IMR-90 (cell line): ENCODE measurements around the gene EPB41L4A. TPM values are rescaled to one million over a fixed set of nuclear protein-coding genes. Genes with fewer than 3 reads are reported as not detected.

Experiments used
- ATAC-seq: fragments of 200-7000 bp; cut with Tn5 transposase; 2 replicates; pipeline ENCODE4 v1.9.1; 2020; ENCODE audit warnings: low read depth, mild to moderate bottlenecking, moderate library complexity
- BruUV-seq: library from RNA; stranded (reverse); fragments of 400-500 nt; replicated peaks from 2 replicates; lab custom pipeline; 2021; lab: Mats Ljungman, UMichigan
- CTCF ChIA-PET: fragments of 300-600 bp; formaldehyde crosslinking; extraction: SDS; loops from one replicate; lab custom pipeline; 2021; ENCODE audit warnings: antibody characterized with exemption; lab: Yijun Ruan, JAX
- POLR2A ChIA-PET: fragments of 300-600 bp; sonication (Branson Sonifier 250); formaldehyde crosslinking; loops from one replicate; lab custom pipeline; 2022; ENCODE audit warnings: antibody characterized with exemption; ENCODE audit not compliant: unreplicated experiment; lab: Charles Lee
- DNase-seq: peaks from one replicate; pipeline ENCODE4 v3.0.0; 2013
- H2AFZ ChIP-seq: replicated peaks from 2 replicates; pipeline ENCODE3; 2013; ENCODE audit warnings: low read length, mild to moderate bottlenecking; ENCODE audit not compliant: poor library complexity
- H2AK5ac ChIP-seq: 2 replicates; pipeline ENCODE4 v1.6.1; 2013; ENCODE audit warnings: low read depth, low read length, inconsistent platforms
- H2AK9ac ChIP-seq: replicated peaks from 2 replicates; pipeline ENCODE3; 2013; ENCODE audit warnings: mild to moderate bottlenecking, low read depth, low read length, moderate library complexity; ENCODE audit not compliant: poor library complexity
- H2BK120ac ChIP-seq: 2 replicates; pipeline ENCODE4 v1.6.1; 2013; ENCODE audit warnings: low read depth, low read length, inconsistent platforms
- H2BK15ac ChIP-seq: 3 replicates; pipeline ENCODE4 v1.6.1; 2013; ENCODE audit warnings: low read depth, low read length, inconsistent platforms
- H2BK20ac ChIP-seq: 2 replicates; pipeline ENCODE4 v1.6.1; 2013; ENCODE audit warnings: low read depth, mild to moderate bottlenecking, inconsistent platforms, low read length, moderate library complexity
- H2BK5ac ChIP-seq: 2 replicates; pipeline ENCODE4 v1.6.1; 2013; ENCODE audit warnings: mild to moderate bottlenecking, low read depth, low read length, inconsistent platforms; ENCODE audit not compliant: poor library complexity, severe bottlenecking
- H3K14ac ChIP-seq: replicated peaks from 2 replicates; pipeline ENCODE4 v1.6.1; 2013; ENCODE audit warnings: low read depth, low read length, inconsistent platforms
- H3K18ac ChIP-seq: 2 replicates; pipeline ENCODE4 v1.6.1; 2013; ENCODE audit warnings: low read depth, low read length, control low read depth
- H3K23ac ChIP-seq: 2 replicates; pipeline ENCODE4 v1.6.1; 2013; ENCODE audit warnings: low read depth, low read length, inconsistent platforms
- H3K27ac ChIP-seq: 2 replicates; pipeline ENCODE4 v1.5.1; 2013; ENCODE audit warnings: mild to moderate bottlenecking, control low read depth, low read length; ENCODE audit not compliant: insufficient read depth
- H3K27me3 ChIP-seq: 2 replicates; pipeline ENCODE4 v1.6.1; 2013; ENCODE audit warnings: low read length; ENCODE audit not compliant: control insufficient read depth, insufficient read depth
- H3K36me3 ChIP-seq: 2 replicates; pipeline ENCODE4 v1.6.1; 2013; ENCODE audit warnings: low read length, mixed read lengths; ENCODE audit not compliant: control insufficient read depth, insufficient read depth
- H3K4ac ChIP-seq: 2 replicates; pipeline ENCODE4 v1.6.1; 2013; ENCODE audit warnings: low read depth, low read length, inconsistent platforms
- H3K4me1 ChIP-seq: 2 replicates; pipeline ENCODE4 v1.6.1; 2013; ENCODE audit warnings: low read length, mixed read lengths; ENCODE audit not compliant: control insufficient read depth, insufficient read depth
- H3K4me2 ChIP-seq: 2 replicates; pipeline ENCODE4 v1.6.1; 2013; ENCODE audit warnings: low read depth, mild to moderate bottlenecking, control low read depth, low read length, moderate library complexity
- H3K4me3 ChIP-seq: 2 replicates; pipeline ENCODE4 v1.5.1; 2013; ENCODE audit warnings: low read depth, mild to moderate bottlenecking, control low read depth, low read length, moderate library complexity; ENCODE audit not compliant: insufficient read depth
- H3K56ac ChIP-seq: 2 replicates; pipeline ENCODE4 v1.6.1; 2013; ENCODE audit warnings: low read length, inconsistent platforms; ENCODE audit not compliant: insufficient read depth; ENCODE audit errors: extremely low read depth
- H3K79me1 ChIP-seq, 2 experiments: 2 replicates each; pipeline ENCODE4 v1.6.1; 2013; ENCODE audit warnings: low read length in 2 of 2, inconsistent platforms in 1 of 2, low read depth in 1 of 2
- H3K9ac ChIP-seq: 2 replicates; pipeline ENCODE4 v1.6.1; 2013; ENCODE audit warnings: low read depth, low read length, control low read depth
- H3K9me1 ChIP-seq: 2 replicates; pipeline ENCODE4 v1.6.1; 2013; ENCODE audit warnings: low read length, inconsistent platforms; ENCODE audit not compliant: insufficient read depth
- H3K9me3 ChIP-seq: 2 replicates; pipeline ENCODE4 v1.6.1; 2013; ENCODE audit warnings: low read length; ENCODE audit not compliant: control insufficient read depth, insufficient read depth
- H4K20me1 ChIP-seq: 2 replicates; pipeline ENCODE4 v1.6.1; 2013; ENCODE audit warnings: low read length, inconsistent platforms; ENCODE audit not compliant: insufficient read depth
- H4K5ac ChIP-seq: 2 replicates; pipeline ENCODE4 v1.6.1; 2013; ENCODE audit warnings: mild to moderate bottlenecking, low read depth, low read length, control low read depth
- H4K8ac ChIP-seq, 2 experiments: 2 replicates each; pipeline ENCODE4 v1.6.1; 2013; ENCODE audit warnings: low read depth in 2 of 2, low read length in 2 of 2, control low read depth in 1 of 2, inconsistent platforms in 1 of 2
- H4K91ac ChIP-seq: 2 replicates; pipeline ENCODE4 v1.6.1; 2013; ENCODE audit warnings: low read depth, low read length, inconsistent platforms; ENCODE audit not compliant: insufficient read depth
- NFE2L2 ChIP-seq: fragments of 150-350 bp; IDR thresholded peaks from 2 replicates; pipeline ENCODE4 v1.6.1; 2016; ENCODE audit warnings: low read depth, mild to moderate bottlenecking, low read length
- WGBS, 2 experiments: methylation state at CpG; one replicate each; pipeline versions ENCODE4 v1.1.5 to v1.1.7; 2013; ENCODE audit warnings: missing lambda C conversion rate in 2 of 2; ENCODE audit not compliant: insufficient read length in 1 of 2; ENCODE audit errors: extremely low coverage in 2 of 2; 5-methylcytosine and 5-hydroxymethylcytosine counted together
- dilution Hi-C: fragments of 300-500 bp; cut with HindIII; formaldehyde crosslinking; loops from one replicate; pipeline ENCODE4 v1.14.3; 2018; ENCODE audit warnings: low sequenced_read_pairs; ENCODE audit not compliant: unreplicated experiment
- in situ Hi-C: fragments of 300-500 bp; cut with MboI; formaldehyde crosslinking; loops from 3 replicates; pipeline ENCODE4 v1.14.3; 2019; ENCODE audit warnings: low sequenced_read_pairs, inconsistent platforms, mixed read lengths
- intact Hi-C: fragments of 100-400 bp; cut with micrococcal nuclease; formaldehyde crosslinking; loops from 2 replicates; pipeline ENCODE4 v1.10.0; 2022
- polyA plus RNA-seq, 3 experiments: library from polyadenylated mRNA; depleted of rRNA; stranded (reverse); fragments of >200 nt; gene quantifications; 2 replicates each; pipeline ENCODE4 v1.2.3, GENCODE V29; 2012; ENCODE audit warnings: low replicate concordance in 1 of 3
- total RNA-seq: library from RNA; depleted of rRNA; stranded (reverse); fragments of >200 nt; gene quantifications from 2 replicates; pipeline ENCODE4 v1.2.3, GENCODE V29; 2012

The EPB41L4A gene
- total and polyA plus RNA-seq, 2 of the 4 experiments (the other 2 are of a cell fraction): under 0.01 to 0.02 TPM

DNA sequence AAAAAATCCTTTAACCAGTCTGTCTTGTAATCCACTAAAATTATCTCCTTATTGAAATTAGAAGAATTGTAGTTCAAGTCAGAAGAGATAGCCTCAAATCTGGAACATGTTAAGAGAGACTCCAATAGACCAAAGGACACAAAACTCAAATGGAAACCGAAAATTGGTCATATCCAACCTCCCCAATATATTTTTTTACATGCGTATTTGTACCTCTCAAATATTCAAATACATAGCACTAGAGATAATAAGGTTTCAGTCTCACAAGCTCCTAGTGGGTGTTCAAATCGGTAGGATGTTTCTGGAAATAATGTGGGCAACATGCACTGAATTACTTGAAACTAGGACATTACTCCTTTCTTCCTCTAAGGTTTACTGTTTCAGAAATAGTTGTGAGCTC lies 33.5 kb downstream of the EPB41L4A start:
- Histone ChIP-seq H3K9ac (no peak overlapping the region), H3K9me1 (no peaks in the 10 kb centered on the region), H3K4me3 (no peak overlapping the region), H4K5ac (no peak overlapping the region), H3K27me3 (no peaks in the 10 kb centered on the region; the same call in 1 of the 2 replicates), H3K18ac (no peak overlapping the region), H3K4me2 (no peak overlapping the region), H3K4ac (no peak overlapping the region), H4K8ac (no peak overlapping the region), H4K91ac (no peak overlapping the region), H3K4me1 (no peaks in the 10 kb centered on the region), H2AK9ac (no peak overlapping the region), H2BK15ac (no peak overlapping the region), H3K56ac (no peak overlapping the region), H4K20me1 (no peaks in the 10 kb centered on the region), H2BK120ac (no peak overlapping the region), H3K36me3 (no peaks in the 10 kb centered on the region), H2BK5ac (no peak overlapping the region), H2AK5ac (no peak overlapping the region), H3K27ac (no peak overlapping the region), H2BK20ac (no peak overlapping the region), H3K9me3 (no peaks in the 10 kb centered on the region), H3K23ac (no peak overlapping the region), H2AFZ (no peak overlapping the region), H3K14ac (no peak overlapping the region), H3K79me1 (no peaks in the 10 kb centered on the region)
- no TSS peak for BruUV-seq
- in situ Hi-C loops: no loop called here
- no CpG with 5 or more reads among the region's 3 CpGs for WGBS, 2 experiments
- dilution Hi-C loops: no loop called here
- POLR2A ChIA-PET: no interaction called here
- DNase-seq: no peak
- intact Hi-C loops: no loop called here
- TF ChIP-seq NFE2L2: no peak
- CTCF ChIA-PET: no interaction called here
- no peak for ATAC-seq
